Uterus (tissue), 4 donors: Measurements from ENCODE around the gene C1orf74. TPM values are rescaled to one million over a fixed set of nuclear protein-coding genes. Genes with fewer than 3 reads are reported as not detected.

ENCODE experiments used
- DNase-seq, 2 donors: peaks; one replicate each; pipeline ENCODE4 v3.0.0-alpha.2; 2019 to 2020
- H3K27ac ChIP-seq, 2 donors: fragments of 200-600 bp; sonication (generic); 1 replicate in 1 of 2; 2 replicates in 1 of 2; pipeline ENCODE4 v1.5.1; 2016 to 2018
- H3K27me3 ChIP-seq, 2 donors: fragments of 200-600 bp; sonication (generic); one replicate each; pipeline ENCODE4 v1.5.1; 2018 to 2019; ENCODE audit warnings: control low read depth in 1 of 2
- H3K36me3 ChIP-seq, 2 donors: fragments of 200-600 bp; sonication (generic); one replicate each; pipeline ENCODE4 v1.5.1; 2019; ENCODE audit warnings: control low read depth in 1 of 2
- H3K4me1 ChIP-seq, 2 donors: fragments of 200-600 bp; sonication (generic); one replicate each; pipeline ENCODE4 v1.5.1; 2018 to 2019; ENCODE audit warnings: control low read depth in 1 of 2
- H3K4me3 ChIP-seq, 2 donors: fragments of 200-600 bp; sonication (generic); 1 replicate in 1 of 2; 2 replicates in 1 of 2; pipeline ENCODE4 v1.5.1; 2018 to 2019; ENCODE audit warnings: mild to moderate bottlenecking in 1 of 2
- H3K9me3 ChIP-seq, 2 donors: fragments of 200-600 bp; sonication (generic); one replicate each; pipeline ENCODE4 v1.5.1; 2019; ENCODE audit warnings: control low read depth in 1 of 2
- POLR2A ChIP-seq, 2 donors: fragments of 450-650 bp; IDR thresholded peaks; one replicate each; pipeline ENCODE4 v1.6.1; 2016; ENCODE audit warnings: antibody characterized with exemption in 2 of 2, mild to moderate bottlenecking in 1 of 2, moderate library complexity in 1 of 2
- intact Hi-C: fragments of 100-400 bp; cut with DNase I; formaldehyde crosslinking; loops from one replicate; pipeline ENCODE4 v1.15.1; 2023; ENCODE audit warnings: low total_unique reads
- total RNA-seq, 4 donors: library from RNA; depleted of rRNA in 3 of 4; stranded (reverse); fragments of >200 nt in 3 of 4; gene quantifications; one replicate each; pipeline versions ENCODE4 v1.1.0 to v1.2.4, GENCODE V29; 2014 to 2023
- TF ChIP-seq, protein P1 (sequence below), 4 experiments: fragments of 200-600 bp in 2 of 4; fragments of 450-650 bp in 2 of 4; sonication (generic) in 2 of 4; IDR thresholded peaks; one replicate each; pipeline ENCODE4 v1.5.1; 2016 to 2019; ENCODE audit warnings: antibody characterized with exemption in 4 of 4, mild to moderate bottlenecking in 2 of 4, moderate library complexity in 1 of 4
- donor health status: DM: yes; HTN: yes; CAD: no.

Gene C1orf74
- total RNA-seq, 4 donors from 2014 or later: 0.88 to 5.0 (median 1.3) TPM

GRCh38 chr1:209785592-209785991, 1.2 kb upstream of the C1orf74 start:
- TF ChIP-seq, protein P1, sequence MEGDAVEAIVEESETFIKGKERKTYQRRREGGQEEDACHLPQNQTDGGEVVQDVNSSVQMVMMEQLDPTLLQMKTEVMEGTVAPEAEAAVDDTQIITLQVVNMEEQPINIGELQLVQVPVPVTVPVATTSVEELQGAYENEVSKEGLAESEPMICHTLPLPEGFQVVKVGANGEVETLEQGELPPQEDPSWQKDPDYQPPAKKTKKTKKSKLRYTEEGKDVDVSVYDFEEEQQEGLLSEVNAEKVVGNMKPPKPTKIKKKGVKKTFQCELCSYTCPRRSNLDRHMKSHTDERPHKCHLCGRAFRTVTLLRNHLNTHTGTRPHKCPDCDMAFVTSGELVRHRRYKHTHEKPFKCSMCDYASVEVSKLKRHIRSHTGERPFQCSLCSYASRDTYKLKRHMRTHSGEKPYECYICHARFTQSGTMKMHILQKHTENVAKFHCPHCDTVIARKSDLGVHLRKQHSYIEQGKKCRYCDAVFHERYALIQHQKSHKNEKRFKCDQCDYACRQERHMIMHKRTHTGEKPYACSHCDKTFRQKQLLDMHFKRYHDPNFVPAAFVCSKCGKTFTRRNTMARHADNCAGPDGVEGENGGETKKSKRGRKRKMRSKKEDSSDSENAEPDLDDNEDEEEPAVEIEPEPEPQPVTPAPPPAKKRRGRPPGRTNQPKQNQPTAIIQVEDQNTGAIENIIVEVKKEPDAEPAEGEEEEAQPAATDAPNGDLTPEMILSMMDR (IDR thresholded peaks at IDR 0.05): no peak
- TF ChIP-seq POLR2A (IDR thresholded peaks at IDR 0.05): no peak
- Histone ChIP-seq H3K4me3 (no peak overlapping the region), H3K4me1 (no peaks in the 10 kb centered on the region), H3K27ac (no peak overlapping the region), H3K27me3 (no peaks in the 10 kb centered on the region), H3K36me3 (no peaks in the 10 kb centered on the region), H3K9me3 (no peaks in the 10 kb centered on the region)
- intact Hi-C loops: no loop called here
- no peak for DNase-seq

DNA sequence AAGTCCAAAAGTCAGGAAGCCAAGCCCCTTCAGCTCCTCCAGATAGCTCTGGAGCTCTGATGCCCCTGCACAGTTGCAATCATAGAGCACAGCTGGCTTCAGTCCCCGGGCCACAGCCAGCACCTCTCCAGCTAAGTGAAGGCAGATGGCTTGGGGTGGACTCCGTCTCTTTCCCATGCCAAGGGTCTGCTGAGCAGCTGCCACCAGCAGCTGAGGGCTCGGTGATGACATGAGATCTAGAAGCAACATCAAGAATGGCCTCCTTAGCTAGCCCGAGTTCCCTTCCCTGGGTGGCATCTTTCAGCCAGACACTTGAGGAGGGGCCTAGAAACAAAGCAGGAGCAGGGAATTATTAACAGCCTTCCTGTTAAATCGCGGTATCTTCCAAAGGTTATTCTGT, 973 bp downstream of the C1orf74 start:
- TF ChIP-seq POLR2A (IDR thresholded peaks at IDR 0.05): no peak
- TF ChIP-seq, protein P1 (IDR thresholded peaks at IDR 0.05): no peak
- Histone ChIP-seq H3K27ac (no peak overlapping the region), H3K4me3 (peak overlapping the region in 1 of 2 donors; percentile 60), H3K27me3 (no peaks in the 10 kb centered on the region), H3K4me1 (no peaks in the 10 kb centered on the region), H3K36me3 (no peaks in the 10 kb centered on the region), H3K9me3 (no peaks in the 10 kb centered on the region)
- no peak for DNase-seq
- intact Hi-C loops: no loop called here

DNA sequence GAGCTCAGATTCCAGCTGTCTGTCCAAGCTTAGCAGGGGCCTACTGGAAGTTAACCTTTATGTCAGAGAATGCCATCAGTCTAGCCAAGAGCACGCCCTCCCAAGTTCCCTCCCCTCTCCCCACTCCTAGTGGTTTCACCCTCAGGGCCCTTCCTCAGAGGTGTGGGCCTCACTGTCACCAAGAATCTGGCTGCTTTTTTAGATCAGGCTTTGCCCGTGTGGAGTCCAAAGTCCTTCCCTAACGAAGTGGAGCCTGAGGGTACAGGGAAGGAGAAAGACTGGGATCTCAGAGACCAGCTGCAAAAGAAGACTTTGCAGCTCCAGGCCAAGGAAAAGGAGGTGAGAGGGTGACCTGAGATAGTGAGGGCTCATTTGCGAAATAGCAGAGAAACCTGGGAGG, 4.1 kb downstream of the C1orf74 start:
- H3K4me1 ChIP-seq: no peaks in the 10 kb centered on the region
- H3K4me3 ChIP-seq: no peak overlapping the region
- intact Hi-C loops: no loop called here
- H3K36me3 ChIP-seq: no peaks in the 10 kb centered on the region
- TF ChIP-seq, protein P1 (IDR thresholded peaks at IDR 0.05): no peak
- TF ChIP-seq POLR2A (IDR thresholded peaks at IDR 0.05): no peak
- no peaks in the 10 kb centered on the region for H3K9me3 ChIP-seq
- H3K27me3 ChIP-seq: no peaks in the 10 kb centered on the region
- DNase-seq: no peak
- H3K27ac ChIP-seq: no peak overlapping the region

- Histone ChIP-seq H3K9me3 (no peaks in the 10 kb centered on the region), H3K4me1 (no peaks in the 10 kb centered on the region), H3K4me3 (no peak overlapping the region), H3K27ac (no peak overlapping the region), H3K36me3 (no peaks in the 10 kb centered on the region), H3K27me3 (no peaks in the 10 kb centered on the region)
- TF ChIP-seq, protein P1 (IDR thresholded peaks at IDR 0.05): no peak
- TF ChIP-seq POLR2A (IDR thresholded peaks at IDR 0.05): no peak
- intact Hi-C loops: no loop called here
- DNase-seq: no peak
Measured at GRCh38 chr1:209778102-209778501, 6.3 kb downstream of the C1orf74 start.

- H3K36me3 ChIP-seq: no peaks in the 10 kb centered on the region
- intact Hi-C loops: no loop called here
- DNase-seq: no peak
- TF ChIP-seq, protein P1 (IDR thresholded peaks at IDR 0.05): no peak
- no peak for TF ChIP-seq POLR2A (IDR thresholded peaks at IDR 0.05)
- no peak overlapping the region for H3K27ac ChIP-seq
- no peak overlapping the region for H3K4me3 ChIP-seq
- no peaks in the 10 kb centered on the region for H3K4me1 ChIP-seq
- H3K27me3 ChIP-seq: no peaks in the 10 kb centered on the region
- H3K9me3 ChIP-seq: no peaks in the 10 kb centered on the region
Measured at GRCh38 chr1:209777587-209777986, 6.8 kb downstream of the C1orf74 start.
